Ovary (tissue), 3 donors: Measurements from ENCODE around the gene KLHL6.
"Not testable (repeated sequence)": the region's sequence is repeated elsewhere in the genome, so short reads cannot be mapped to it uniquely, and the experiment has no call there.

ENCODE experiments used
- CTCF ChIP-seq, 3 donors: fragments of 450-650 bp in 2 of 3; fragments of 200-600 bp in 1 of 3; IDR thresholded peaks; one replicate each; pipeline versions ENCODE4 v1.5.1 to v1.8.0; 2016 to 2022; ENCODE audit warnings: antibody characterized with exemption in 3 of 3, mild to moderate bottlenecking in 1 of 3
- POLR2A ChIP-seq: fragments of 450-650 bp; IDR thresholded peaks from one replicate; pipeline ENCODE4 v1.6.1; 2017; ENCODE audit warnings: antibody characterized with exemption, mild to moderate bottlenecking, moderate library complexity
- donor health status: DM: no; HTN: no; CAD: no.

- not testable (repeated sequence) for TF ChIP-seq CTCF (IDR thresholded peaks at IDR 0.05); POLR2A
These were observed 79.7 kb downstream of the KLHL6 start for GRCh38 chr3:183475764-183476162.
